Skeletal muscle cell (primary cell): ENCODE data around the gene OR4K17.
"Not testable (repeated sequence)": the region's sequence is repeated elsewhere in the genome, so short reads cannot be mapped to it uniquely, and the experiment has no call there.

Experiments used
- DNase-seq: peaks from one replicate; pipeline ENCODE4 v3.0.0-alpha.2; 2010; ENCODE audit warnings: low read depth
- H3K4me3 ChIP-seq: 2 replicates; pipeline ENCODE4 v1.5.1; 2011; ENCODE audit warnings: low read depth, mild to moderate bottlenecking, control low read depth, low read length, moderate library complexity

The OR4K17 gene

GRCh38 chr14:20110438-20110837 lies at the start of gene OR4K17:
Gene OR4K17, plus strand, starts transcription at chr14:20110739. Its CDS starts 6,761 bp downstream, at chr14:20117500.
- H3K4me3 ChIP-seq = no peak within 1 kb of the TSS
- no peak for DNase-seq

GRCh38 chr14:20092050-20092449 lies 18.5 kb upstream of the OR4K17 start:
- DNase-seq = no peak
- H3K4me3 ChIP-seq = no peak overlapping the region

GRCh38 chr14:20093442-20093841 lies 17.1 kb upstream of the OR4K17 start:
- no peak overlapping the region for H3K4me3 ChIP-seq
- DNase-seq = no peak

- DNase-seq, H3K4me3 ChIP-seq: not testable (repeated sequence)
Observed at GRCh38 chr14:20098926-20099770, 11.4 kb upstream of the OR4K17 start.

- H3K4me3 ChIP-seq = no peak overlapping the region
- no peak for DNase-seq
Observed at GRCh38 chr14:20112321-20112720, 1.8 kb downstream of the OR4K17 start.

- no peak for DNase-seq
- no peak overlapping the region for H3K4me3 ChIP-seq
Observed at GRCh38 chr14:20116748-20117147, 6.2 kb downstream of the OR4K17 start.

GRCh38 chr14:20118795-20119194 lies 8.3 kb downstream of the OR4K17 start:
- H3K4me3 ChIP-seq = no peak overlapping the region
- no peak for DNase-seq

GRCh38 chr14:20138520-20138919 lies 28.0 kb downstream of the OR4K17 start, which contains the start of gene OR4N5:
Gene OR4N5, plus strand, starts transcription at chr14:20138820. Its CDS starts 4,916 bp downstream, at chr14:20143736.
- H3K4me3 ChIP-seq = no peak within 1 kb of the TSS
- no peak for DNase-seq

- DNase-seq = no peak
- no peak overlapping the region for H3K4me3 ChIP-seq
Observed at GRCh38 chr14:20143911-20144310, 33.4 kb downstream of the OR4K17 start.

GRCh38 chr14:20144820-20145219 lies 34.3 kb downstream of the OR4K17 start:
- no peak overlapping the region for H3K4me3 ChIP-seq
- no peak for DNase-seq

GRCh38 chr14:20164462-20164861 lies 53.9 kb downstream of the OR4K17 start:
- no peak for DNase-seq
- no peak overlapping the region for H3K4me3 ChIP-seq

- DNase-seq = no peak
- H3K4me3 ChIP-seq = no peak overlapping the region
Observed at GRCh38 chr14:20167091-20167490, 56.6 kb downstream of the OR4K17 start.

- H3K4me3 ChIP-seq, DNase-seq: not testable (repeated sequence)
Observed at GRCh38 chr14:20169852-20170251, 59.3 kb downstream of the OR4K17 start.
